Uterus (tissue), 4 donors: ENCODE data around the gene ZNF419. TPM values are rescaled to one million over a fixed set of nuclear protein-coding genes. Genes with fewer than 3 reads are reported as not detected.
"Not testable (repeated sequence)": the region's sequence is repeated elsewhere in the genome, so short reads cannot be mapped to it uniquely, and the experiment has no call there.

Experiments
- DNase-seq, 2 donors: peaks; one replicate each; pipeline ENCODE4 v3.0.0-alpha.2; 2019 to 2020
- H3K27ac ChIP-seq, 2 donors: fragments of 200-600 bp; sonication (generic); 1 replicate in 1 of 2; 2 replicates in 1 of 2; pipeline ENCODE4 v1.5.1; 2016 to 2018
- H3K27me3 ChIP-seq, 2 donors: fragments of 200-600 bp; sonication (generic); one replicate each; pipeline ENCODE4 v1.5.1; 2018 to 2019; ENCODE audit warnings: control low read depth in 1 of 2
- H3K36me3 ChIP-seq, 2 donors: fragments of 200-600 bp; sonication (generic); one replicate each; pipeline ENCODE4 v1.5.1; 2019; ENCODE audit warnings: control low read depth in 1 of 2
- H3K4me1 ChIP-seq, 2 donors: fragments of 200-600 bp; sonication (generic); one replicate each; pipeline ENCODE4 v1.5.1; 2018 to 2019; ENCODE audit warnings: control low read depth in 1 of 2
- H3K4me3 ChIP-seq, 2 donors: fragments of 200-600 bp; sonication (generic); 1 replicate in 1 of 2; 2 replicates in 1 of 2; pipeline ENCODE4 v1.5.1; 2018 to 2019; ENCODE audit warnings: mild to moderate bottlenecking in 1 of 2
- H3K9me3 ChIP-seq, 2 donors: fragments of 200-600 bp; sonication (generic); one replicate each; pipeline ENCODE4 v1.5.1; 2019; ENCODE audit warnings: control low read depth in 1 of 2
- POLR2A ChIP-seq, 2 donors: fragments of 450-650 bp; IDR thresholded peaks; one replicate each; pipeline ENCODE4 v1.6.1; 2016; ENCODE audit warnings: antibody characterized with exemption in 2 of 2, mild to moderate bottlenecking in 1 of 2, moderate library complexity in 1 of 2
- intact Hi-C: fragments of 100-400 bp; cut with DNase I; formaldehyde crosslinking; loops from one replicate; pipeline ENCODE4 v1.15.1; 2023; ENCODE audit warnings: low total_unique reads
- total RNA-seq, 4 donors: library from RNA; depleted of rRNA in 3 of 4; stranded (reverse); fragments of >200 nt in 3 of 4; gene quantifications; one replicate each; pipeline versions ENCODE4 v1.1.0 to v1.2.4, GENCODE V29; 2014 to 2023
- TF ChIP-seq, protein P1 (sequence below), 4 experiments: fragments of 200-600 bp in 2 of 4; fragments of 450-650 bp in 2 of 4; sonication (generic) in 2 of 4; IDR thresholded peaks; one replicate each; pipeline ENCODE4 v1.5.1; 2016 to 2019; ENCODE audit warnings: antibody characterized with exemption in 4 of 4, mild to moderate bottlenecking in 2 of 4, moderate library complexity in 1 of 4
- donor health status: DM: yes; HTN: yes; CAD: no.

Gene ZNF419
- 10 to 100 TPM in 3 of 4 donors, 1 to 10 TPM in 1; 2.6 to 69.4 (median 16.9) TPM for total RNA-seq

DNA sequence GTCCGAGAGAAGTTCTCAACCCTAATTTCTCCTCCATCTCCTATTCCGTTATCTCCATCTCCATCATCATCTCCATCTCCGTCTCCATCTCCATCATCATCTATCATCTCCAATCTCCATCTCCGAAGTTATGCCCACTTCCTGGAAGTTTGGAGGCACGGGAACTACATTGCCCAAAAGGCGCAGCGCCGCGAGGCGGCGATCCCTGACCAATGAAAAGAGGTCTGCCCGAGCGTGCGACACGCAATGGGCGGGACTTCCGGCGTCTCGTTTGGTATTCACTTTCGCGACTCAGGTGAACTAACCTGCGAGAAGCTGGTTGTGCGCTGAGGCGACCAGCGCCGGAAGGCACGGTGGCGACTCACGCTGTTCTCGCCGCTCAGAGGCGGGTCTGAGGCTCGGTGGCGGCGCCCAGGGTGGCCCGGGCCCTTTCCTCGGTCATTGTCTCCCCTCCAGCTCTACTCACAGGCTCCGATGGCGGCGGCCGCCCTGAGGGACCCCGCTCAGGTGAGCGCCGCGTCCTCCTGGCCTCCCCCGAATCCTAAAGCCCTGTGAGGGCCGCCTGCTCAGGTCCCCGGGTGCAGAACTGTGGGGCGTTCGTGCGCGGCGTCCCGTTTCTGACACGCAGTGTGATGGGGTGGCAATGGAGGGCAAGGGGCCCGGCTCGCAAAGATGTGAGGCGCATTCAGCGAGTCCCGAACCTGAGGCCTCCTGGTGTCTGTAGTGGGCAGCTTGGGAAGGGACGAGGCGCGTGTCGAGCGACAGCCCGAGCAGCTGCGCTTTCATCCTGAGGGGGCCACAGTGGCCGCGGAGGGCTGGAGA is at the start of gene ZNF419:
Gene ZNF419 (plus strand): TSS at position 274 of the 822 bp plus-strand sequence. CDS start 201 bp downstream, at position 475.
- H3K27me3 ChIP-seq, H3K9me3 ChIP-seq, H3K4me1 ChIP-seq, intact Hi-C loops, H3K36me3 ChIP-seq: not testable (repeated sequence)
- peak; percentile 85 to 87 for DNase-seq
- peak within 1 kb of the TSS; percentile 68 to 94 for H3K4me3 ChIP-seq
- TF ChIP-seq POLR2A (IDR thresholded peaks at IDR 0.05) = peak in 1 of 2 donors; percentile 27
- H3K27ac ChIP-seq = peak within 1 kb of the TSS; percentile 62 to 64

DNA sequence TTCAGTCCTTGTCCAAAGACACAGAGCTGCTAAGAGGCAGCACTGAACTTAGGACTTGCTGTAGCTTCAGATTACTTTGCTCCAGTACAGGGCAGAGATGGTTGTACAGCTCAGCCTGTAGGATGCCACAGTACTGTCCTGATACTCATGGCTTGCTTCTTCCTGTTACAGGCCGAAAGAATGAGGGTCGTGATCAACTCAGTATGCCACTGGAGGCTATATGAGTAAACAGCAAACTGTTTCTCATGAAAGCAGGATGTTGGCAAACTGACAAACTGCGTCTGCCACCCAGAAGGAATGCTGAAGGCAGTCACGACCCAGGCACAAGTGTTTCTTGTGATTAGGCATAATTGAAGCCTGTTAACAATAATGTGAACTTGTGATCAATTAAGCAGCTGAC is 49.6 kb upstream of the ZNF419 start:
- H3K27me3 ChIP-seq = no peaks in the 10 kb centered on the region
- H3K4me3 ChIP-seq = no peak overlapping the region
- no peak overlapping the region for H3K27ac ChIP-seq
- peaks cover 0 to 31% of the 10 kb centered on the region in 2 donors for H3K9me3 ChIP-seq
- no peak for DNase-seq
- no peak for TF ChIP-seq POLR2A (IDR thresholded peaks at IDR 0.05)
- TF ChIP-seq, protein P1, sequence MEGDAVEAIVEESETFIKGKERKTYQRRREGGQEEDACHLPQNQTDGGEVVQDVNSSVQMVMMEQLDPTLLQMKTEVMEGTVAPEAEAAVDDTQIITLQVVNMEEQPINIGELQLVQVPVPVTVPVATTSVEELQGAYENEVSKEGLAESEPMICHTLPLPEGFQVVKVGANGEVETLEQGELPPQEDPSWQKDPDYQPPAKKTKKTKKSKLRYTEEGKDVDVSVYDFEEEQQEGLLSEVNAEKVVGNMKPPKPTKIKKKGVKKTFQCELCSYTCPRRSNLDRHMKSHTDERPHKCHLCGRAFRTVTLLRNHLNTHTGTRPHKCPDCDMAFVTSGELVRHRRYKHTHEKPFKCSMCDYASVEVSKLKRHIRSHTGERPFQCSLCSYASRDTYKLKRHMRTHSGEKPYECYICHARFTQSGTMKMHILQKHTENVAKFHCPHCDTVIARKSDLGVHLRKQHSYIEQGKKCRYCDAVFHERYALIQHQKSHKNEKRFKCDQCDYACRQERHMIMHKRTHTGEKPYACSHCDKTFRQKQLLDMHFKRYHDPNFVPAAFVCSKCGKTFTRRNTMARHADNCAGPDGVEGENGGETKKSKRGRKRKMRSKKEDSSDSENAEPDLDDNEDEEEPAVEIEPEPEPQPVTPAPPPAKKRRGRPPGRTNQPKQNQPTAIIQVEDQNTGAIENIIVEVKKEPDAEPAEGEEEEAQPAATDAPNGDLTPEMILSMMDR (IDR thresholded peaks at IDR 0.05) = no peak
- intact Hi-C loops = no loop called here
- H3K36me3 ChIP-seq = no peaks in the 10 kb centered on the region
- H3K4me1 ChIP-seq = peaks cover 0 to 5% of the 10 kb centered on the region in 2 donors

DNA sequence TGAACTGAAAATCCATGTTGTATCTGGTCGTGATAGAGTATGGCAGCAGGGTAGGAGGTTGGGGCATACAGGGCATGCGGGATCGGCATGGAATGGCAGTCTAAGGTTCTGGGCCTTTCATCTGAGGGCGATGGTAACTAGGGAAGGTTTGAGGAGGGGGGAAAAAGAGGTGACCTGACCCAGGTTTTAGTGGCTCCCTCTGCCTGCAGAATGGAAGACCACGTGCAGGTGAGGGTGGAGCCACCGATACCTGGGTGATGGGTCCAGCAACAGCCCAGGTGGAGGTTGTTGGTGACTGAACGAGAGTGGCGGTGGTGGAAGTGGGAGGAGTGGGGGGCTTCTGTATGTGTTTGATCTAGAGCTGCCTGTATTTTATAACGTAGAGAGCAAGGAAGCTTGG is 48.6 kb upstream of the ZNF419 start:
- H3K9me3 ChIP-seq = peaks cover 0 to 41% of the 10 kb centered on the region in 2 donors
- intact Hi-C loops = no loop called here
- no peaks in the 10 kb centered on the region for H3K27me3 ChIP-seq
- H3K36me3 ChIP-seq = no peaks in the 10 kb centered on the region
- no peak for TF ChIP-seq POLR2A (IDR thresholded peaks at IDR 0.05)
- TF ChIP-seq, protein P1 (IDR thresholded peaks at IDR 0.05) = no peak
- no peak overlapping the region for H3K4me3 ChIP-seq
- no peak overlapping the region for H3K27ac ChIP-seq
- DNase-seq = no peak
- peaks cover 0 to 5% of the 10 kb centered on the region in 2 donors for H3K4me1 ChIP-seq

DNA sequence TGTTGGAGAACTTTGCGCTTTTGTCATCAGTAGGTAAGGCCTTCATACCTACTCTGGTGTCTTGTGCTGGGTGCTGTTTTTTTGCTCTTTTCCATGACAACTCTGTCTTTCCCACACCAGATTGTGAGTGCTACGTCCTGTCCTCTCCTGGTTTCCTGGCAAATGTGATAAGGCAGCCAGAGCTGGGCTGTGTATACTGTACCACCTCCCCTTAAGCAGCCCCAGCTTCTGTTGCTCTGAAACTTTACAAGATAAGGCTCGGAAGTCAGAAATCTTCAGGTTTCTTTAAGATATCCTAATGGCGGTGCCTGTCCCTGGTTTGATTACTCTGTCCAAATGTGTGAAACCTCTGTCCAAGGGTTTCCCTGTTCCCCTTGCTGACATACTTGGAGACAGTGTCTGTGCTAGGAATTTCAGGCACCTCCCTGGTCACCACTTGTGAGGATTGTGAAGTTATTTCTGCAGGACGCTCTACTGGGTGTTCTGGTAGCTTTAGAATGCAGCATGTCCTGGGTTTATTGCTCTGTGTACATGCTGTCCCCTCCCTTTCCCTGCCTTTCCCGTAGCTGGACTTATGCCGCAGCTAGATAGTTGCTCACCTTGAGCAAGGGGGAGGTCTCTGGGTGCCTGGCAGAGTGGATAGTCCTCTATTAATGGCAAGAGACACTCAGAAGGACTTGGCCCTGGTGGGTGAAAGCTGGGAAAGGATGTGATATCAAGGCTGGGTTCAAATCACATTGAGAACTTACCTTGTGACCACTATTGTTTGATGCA is 45.4 kb upstream of the ZNF419 start:
- H3K4me1 ChIP-seq = no peaks in the 10 kb centered on the region
- no peak overlapping the region for H3K4me3 ChIP-seq
- H3K27me3 ChIP-seq = no peaks in the 10 kb centered on the region
- no peaks in the 10 kb centered on the region for H3K36me3 ChIP-seq
- peaks cover 0 to 68% of the 10 kb centered on the region in 2 donors for H3K9me3 ChIP-seq
- no peak for DNase-seq
- intact Hi-C loops = no loop called here
- TF ChIP-seq, protein P1 (IDR thresholded peaks at IDR 0.05) = no peak
- no peak for TF ChIP-seq POLR2A (IDR thresholded peaks at IDR 0.05)
- no peak overlapping the region for H3K27ac ChIP-seq

DNA sequence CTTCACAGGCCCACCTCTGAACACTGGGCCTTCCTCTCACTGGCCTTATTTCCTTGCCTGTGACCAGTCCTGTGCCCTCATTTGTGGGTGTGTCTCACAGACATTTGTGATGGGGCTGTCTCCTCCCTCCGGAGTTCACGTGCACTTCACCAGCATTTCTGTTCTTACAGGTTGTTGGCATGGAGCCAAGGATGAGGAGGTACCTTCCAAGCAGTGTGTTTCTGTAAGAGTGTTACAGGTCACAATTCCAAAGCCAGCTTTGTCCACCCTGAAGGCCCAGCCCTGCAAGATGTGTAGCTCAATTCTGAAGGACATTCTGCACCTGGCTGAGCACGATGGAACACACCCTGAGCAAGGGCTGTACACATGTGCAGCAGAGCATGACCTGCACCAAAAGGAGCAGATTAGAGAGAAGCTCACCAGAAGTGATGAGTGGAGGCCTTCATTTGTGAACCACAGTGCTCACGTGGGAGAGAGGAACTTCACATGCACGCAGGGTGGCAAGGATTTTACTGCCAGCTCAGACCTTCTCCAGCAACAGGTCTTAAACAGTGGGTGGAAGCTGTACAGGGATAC is 44.3 kb upstream of the ZNF419 start:
- no peaks in the 10 kb centered on the region for H3K27me3 ChIP-seq
- TF ChIP-seq, protein P1 (IDR thresholded peaks at IDR 0.05) = no peak
- TF ChIP-seq POLR2A (IDR thresholded peaks at IDR 0.05) = no peak
- no peak for DNase-seq
- H3K36me3 ChIP-seq = no peaks in the 10 kb centered on the region
- intact Hi-C loops = no loop called here
- H3K4me1 ChIP-seq = no peaks in the 10 kb centered on the region
- peaks cover 0 to 70% of the 10 kb centered on the region in 2 donors for H3K9me3 ChIP-seq
- no peak overlapping the region for H3K4me3 ChIP-seq
- no peak overlapping the region for H3K27ac ChIP-seq
